ENCODE results near the gene MCTP1.
"Not testable (repeated sequence)": the region's sequence is repeated elsewhere in the genome, so short reads cannot be mapped to it uniquely, and the experiment has no call there.

MCTP1 gene

DNA sequence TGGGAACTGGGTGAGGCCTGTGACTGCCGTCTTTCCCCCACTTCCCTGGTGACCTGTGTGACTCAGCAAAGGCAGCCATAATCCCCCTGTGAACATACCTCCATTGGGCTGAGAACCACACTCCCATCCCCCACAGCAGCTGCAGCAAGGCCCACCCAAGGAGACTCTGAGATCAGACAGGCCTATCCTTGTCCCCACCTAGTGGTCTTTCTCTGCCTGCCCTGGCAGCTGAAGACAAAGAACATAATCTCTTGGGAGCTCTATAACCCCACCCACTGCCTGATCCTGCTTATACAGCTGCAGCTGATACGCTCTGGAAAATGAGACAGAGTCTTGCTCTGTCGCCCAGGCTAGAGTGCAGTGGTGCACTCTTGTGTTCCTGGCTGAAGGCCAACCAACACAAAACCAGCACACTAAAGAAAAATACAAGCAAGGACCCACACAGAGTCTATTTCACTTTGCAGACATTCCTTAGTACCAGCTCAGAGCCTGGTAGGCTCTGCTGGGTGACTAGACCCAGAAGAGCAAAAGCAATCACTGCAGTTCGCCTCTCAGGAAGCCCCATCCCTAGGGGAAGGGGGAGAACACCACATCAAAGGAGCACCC lies 106.7 kb downstream of the MCTP1 start:
- DNase-seq (ENCODE audit: low read depth), result no peak

DNA sequence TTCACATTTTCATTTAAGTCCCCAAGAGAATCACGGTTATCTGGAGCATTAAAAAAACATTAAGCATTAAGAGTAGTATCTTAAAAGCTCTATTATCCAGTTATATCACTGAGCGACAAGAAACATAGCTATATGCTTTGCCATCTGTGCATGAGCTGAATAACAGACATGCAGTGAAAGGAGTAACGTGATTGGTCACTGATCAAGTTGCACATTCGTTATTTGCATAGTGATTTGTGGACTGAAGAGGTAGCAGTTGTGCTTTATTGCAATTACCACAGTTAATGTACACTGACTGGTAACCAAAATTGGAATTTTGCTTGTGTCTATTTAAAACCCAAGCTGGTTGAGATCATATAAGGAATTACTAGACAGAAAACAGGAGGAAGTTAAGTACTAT lies 107.4 kb downstream of the MCTP1 start:
- no peak for DNase-seq (ENCODE audit: low read depth)

DNA sequence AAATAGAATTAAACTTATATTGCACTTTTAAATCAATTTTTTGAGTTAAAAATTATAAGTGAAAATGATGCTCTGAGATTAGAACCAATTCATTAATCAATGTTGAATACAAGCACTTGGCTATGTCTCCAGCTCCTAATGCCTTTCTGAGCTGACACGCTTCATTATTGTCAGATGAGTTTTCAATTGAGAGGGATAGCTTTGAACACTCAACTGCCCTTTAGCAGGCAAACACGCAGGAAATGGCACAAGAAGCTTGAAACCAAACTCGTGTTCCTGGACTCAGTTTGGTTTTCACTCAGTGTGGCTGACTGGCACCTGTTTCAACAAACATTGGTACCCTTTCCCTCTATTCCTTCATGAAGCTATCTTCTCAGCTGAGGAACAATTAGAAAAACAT lies 109.8 kb downstream of the MCTP1 start:
- no peak for DNase-seq (ENCODE audit: low read depth)

DNA sequence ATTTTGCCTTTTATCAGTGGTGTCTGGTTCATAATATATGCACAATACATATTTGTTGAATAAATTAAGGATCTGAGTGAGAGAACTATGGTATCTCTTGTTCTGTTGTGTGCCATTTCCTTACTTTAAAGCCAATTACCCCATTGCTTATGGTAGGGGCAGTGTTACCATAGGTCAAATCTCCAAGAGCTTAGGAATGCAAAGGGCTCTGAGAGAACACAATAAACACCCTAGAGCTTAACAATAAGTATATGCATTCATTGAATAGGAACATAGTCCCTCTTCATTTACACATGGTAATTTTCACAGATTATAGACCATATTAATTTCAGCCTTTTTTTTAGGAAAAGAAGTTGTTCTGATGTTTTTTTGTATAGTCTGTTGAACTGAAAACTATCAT lies 112.2 kb downstream of the MCTP1 start:
- DNase-seq (ENCODE audit: low read depth), result no peak

DNA sequence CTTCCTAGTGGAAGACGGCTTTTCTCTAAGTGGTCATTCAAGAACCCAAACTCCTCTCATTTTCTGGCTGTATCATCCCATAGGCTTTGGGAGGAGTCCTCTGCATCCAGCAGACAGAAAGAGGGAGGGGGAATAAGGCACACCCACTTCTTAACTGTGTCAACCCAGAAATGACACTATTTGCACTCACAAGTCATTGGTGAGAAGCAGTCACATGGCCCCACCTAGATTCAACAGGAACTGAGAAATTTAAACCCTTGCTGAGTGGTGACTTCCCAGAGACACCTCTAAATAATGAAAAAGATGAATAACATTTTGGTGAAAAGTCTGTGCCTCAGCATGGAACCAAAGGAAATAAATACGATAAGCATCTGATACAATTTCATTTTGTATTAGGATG lies 120.0 kb downstream of the MCTP1 start:
- DNase-seq (ENCODE audit: low read depth), result no peak

DNA sequence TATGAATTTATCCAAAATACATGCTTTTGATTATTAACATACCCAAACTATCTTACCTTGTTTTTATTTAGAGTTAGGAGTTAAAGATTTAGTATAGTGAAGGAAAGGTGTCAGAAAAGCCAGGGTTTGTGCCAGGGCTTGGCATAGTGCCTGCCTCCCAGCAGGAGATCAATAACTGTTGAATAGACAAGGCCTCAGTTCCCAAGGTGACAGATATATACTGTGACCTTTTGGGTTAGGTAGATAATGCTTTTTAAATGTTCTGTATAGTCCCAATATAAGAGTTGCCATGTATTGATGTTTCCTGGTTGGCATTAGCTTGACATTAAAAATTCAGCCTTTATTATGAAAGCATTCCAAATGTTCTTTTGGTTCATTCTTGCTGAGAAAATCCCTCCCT lies 121.8 kb downstream of the MCTP1 start:
- no peak for DNase-seq (ENCODE audit: low read depth)

DNA sequence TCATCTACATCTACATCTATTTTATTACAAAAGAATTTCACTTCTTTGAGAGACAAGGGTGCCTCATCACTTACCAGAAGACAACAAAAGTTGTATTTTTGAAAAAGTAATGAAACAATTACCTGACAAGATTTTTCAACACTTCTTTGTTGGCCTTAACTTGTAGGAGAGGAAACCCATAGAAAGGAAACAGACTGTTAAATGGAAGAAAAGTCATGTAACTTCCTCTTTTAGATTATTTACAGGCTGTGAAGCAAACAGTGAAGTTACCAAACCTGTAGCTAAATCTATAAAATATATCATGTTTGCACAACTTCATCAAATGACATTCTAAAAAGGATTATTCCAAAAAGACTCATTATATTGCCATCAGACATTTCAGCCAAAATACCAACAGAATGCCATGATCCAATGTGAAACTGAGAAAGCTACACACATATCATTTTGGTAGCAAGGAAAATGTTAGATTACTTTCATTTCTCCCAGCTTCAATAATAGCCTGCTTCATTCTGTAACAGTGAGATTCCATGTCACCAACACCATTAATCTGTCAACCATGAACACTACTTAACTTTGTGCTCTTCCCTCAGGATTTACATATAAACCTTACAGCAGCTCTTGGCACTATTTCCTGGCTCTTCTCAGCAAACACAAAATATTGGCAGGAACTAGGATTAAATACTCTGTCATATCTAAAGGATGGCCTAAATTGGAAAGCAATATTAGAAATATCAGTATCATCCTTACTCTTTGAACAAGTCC lies 122.5 kb downstream of the MCTP1 start:
- no peak for DNase-seq (ENCODE audit: low read depth)

DNA sequence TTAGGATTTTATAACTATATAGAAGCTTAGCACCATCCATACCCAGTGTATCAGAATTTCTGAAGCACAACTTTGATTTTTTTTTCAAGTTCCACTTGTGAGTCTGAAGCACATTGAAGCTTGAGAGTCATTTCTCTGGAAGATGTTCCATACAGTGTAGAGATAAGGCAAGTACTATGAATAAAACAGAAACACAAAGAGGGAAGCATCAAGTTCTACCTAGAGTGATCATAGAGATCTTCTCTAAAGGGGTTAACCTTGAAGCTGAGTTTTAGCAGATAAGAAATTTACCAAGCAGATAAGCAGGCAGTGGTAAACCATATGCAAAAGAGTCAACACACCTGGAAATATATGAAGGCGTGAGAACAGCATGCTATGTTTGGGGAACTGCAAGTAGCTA lies 125.3 kb downstream of the MCTP1 start:
- DNase-seq (ENCODE audit: low read depth), result no peak

DNA sequence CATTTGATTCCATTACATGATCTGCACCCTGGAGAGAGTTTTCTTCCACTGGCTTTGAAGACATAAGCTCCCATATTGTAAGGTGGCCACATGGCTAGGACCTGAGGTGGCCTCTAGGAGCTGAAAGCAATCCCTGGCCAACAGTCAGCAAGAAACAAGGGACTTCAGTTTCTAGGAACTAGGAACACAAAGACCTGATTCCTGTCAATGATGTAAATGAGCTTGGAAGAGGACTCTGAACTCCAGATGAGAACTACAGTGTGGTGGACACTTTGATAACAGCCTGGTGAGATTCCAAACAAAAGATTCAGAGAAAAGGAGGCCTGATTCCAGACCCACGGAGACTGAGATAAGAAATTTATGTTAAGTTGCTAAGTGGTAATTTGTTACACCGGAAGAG lies 129.0 kb downstream of the MCTP1 start:
- DNase-seq (ENCODE audit: low read depth), result no peak

DNA sequence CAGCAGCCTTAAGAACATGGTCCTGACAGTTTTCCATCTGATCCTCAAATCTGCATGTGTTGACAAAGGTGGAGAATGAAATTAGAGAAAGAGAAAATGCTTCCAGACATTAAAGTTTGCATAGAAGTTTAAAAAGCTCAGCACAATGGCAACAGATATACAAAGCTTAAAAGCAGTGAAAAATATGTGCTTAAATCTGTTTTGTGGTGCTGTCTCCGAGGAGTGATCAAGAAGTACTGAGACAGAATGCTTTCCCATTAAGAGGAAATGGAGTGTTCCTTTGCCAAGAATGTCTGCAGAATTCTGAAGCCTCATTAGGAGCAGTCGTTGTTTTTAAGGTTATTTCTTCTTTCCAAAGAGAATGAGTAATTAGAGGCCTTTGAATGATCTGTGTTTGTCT lies 131.4 kb downstream of the MCTP1 start:
- DNase-seq (ENCODE audit: low read depth), result no peak

DNA sequence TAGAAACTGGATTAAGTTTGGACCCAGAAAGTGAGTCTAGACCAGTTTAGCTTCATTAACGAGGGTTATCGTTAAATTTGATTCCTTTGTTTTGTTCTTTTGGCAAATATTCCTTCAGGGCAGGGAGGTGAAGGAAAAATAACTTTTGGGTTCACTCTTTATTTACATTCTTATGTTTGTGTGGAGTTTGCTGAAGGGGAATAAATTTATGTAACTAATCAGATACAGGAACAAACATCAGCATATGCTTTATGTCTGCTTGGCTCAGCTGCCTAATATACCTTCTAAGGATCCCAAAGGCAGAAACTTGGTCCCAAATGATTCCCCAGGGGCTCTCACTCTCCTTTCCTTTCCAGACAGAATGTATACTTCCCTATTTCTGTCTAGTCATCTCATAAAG lies 132.4 kb downstream of the MCTP1 start:
- DNase-seq (ENCODE audit: low read depth), result no peak

DNA sequence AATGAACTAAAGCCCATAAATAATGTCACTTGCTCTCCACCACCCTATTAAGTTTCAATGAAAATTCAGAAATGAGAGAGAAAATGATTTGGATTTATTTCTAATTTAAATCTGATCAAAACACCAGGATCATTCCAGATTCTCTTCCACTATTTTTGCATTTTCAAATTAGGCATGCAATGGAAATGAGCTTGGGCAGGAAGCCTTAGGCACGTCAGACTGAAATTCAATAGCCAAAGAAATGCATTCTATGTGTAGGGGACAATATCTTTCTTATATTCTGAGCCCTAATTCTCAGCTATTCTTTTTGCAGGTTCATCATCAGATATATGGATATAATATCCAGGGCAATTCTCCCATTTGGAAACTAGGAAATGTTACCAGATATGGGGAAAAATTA lies 132.8 kb downstream of the MCTP1 start:
- no peak for DNase-seq (ENCODE audit: low read depth)

DNA sequence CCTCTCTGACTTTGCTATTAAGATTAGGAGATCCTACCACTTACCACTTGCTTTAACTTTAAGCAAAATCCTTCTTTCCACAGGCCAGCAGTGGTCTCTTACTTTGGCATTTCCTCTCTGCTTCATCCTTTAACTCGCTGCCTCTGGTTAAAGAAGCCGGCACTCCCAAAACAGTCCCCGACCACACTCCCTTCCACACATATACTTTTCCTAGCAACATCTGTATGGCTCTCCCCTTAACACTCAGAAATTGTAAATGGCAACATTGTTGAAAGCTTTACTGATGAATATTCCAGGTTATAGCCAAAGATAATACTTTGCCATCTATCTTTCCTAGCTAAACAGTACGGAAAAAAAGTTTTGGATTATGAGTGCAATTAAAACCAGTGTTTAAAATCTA lies 133.2 kb downstream of the MCTP1 start:
- DNase-seq (ENCODE audit: low read depth), result no peak

DNA sequence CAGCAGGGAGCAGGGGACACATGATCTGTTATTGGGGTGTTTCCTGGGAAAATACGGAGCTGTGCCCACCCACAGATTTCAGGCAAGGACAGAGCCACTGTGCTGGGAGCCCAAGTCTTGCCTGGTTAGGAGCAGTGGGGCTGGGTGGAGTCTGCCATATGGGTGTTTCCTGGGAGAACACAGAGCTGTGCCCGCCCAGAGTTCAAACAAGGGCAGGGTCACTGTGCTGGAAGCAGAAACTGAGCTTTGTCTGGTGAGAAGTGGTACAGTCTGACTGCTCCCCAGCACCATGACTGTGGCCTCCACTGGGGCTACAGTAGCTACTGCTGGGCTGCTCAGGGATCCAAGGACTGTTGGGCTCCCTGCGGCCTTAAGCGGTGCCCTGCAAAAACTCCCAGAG lies 135.5 kb downstream of the MCTP1 start:
- no peak for DNase-seq (ENCODE audit: low read depth)

DNA sequence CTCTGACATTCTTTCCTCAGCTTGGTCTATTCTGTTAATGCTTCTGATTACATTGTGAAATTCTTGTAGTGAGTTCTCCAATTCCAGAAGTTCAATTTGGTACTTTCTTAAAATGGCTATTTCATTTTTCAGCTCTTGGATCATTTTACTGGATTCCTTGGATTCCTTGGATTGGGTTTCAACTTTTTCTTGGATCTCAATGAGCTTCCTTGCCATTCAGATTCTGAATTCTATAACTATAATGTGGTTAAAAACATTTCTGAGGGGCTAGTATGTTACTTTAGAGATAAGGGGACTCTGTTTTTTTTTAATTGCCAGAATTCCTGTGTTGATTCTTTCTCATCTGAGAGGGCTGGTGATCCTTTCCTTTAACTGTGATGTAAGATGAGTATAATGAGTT lies 136.4 kb downstream of the MCTP1 start:
- no peak for DNase-seq (ENCODE audit: low read depth)

DNA sequence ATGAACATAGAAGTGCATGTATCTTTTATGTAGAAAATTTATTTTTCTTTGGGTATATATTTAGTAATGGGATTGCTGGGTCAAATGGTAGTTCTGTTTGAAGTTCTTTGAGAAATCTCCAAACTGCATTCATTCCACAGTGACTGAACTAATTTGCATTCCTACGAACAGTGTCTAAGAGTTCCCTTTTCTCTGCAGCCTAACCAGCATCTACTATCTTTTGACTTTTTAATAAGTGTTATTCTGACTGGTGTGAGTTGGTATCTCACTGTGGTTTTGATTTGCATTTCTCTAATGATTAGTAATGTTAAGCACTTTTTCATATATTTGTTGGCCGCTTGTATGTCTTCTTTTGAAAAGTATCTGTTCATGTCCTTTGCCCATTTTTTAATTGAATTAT lies 141.0 kb downstream of the MCTP1 start:
- not testable (repeated sequence) for DNase-seq (ENCODE audit: low read depth)

DNA sequence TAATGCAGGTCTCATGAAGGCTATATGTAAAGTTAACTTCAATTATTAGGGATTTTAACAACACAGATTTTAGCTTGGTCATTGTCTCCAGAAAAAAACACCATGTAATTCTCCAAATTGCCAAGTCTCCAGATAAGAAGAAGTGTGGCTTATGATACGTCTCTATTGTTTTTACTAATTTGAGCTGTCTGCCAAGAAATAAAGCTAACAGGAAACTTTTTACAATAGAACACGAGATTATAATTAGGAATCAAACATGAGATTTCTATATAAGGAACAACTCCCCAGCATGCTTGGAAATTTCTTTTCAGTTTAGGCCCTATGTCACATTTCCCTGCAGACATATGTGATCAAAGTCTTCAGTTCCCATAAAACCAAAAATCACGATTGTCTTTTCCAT lies 142.7 kb downstream of the MCTP1 start:
- DNase-seq (ENCODE audit: low read depth), result no peak

DNA sequence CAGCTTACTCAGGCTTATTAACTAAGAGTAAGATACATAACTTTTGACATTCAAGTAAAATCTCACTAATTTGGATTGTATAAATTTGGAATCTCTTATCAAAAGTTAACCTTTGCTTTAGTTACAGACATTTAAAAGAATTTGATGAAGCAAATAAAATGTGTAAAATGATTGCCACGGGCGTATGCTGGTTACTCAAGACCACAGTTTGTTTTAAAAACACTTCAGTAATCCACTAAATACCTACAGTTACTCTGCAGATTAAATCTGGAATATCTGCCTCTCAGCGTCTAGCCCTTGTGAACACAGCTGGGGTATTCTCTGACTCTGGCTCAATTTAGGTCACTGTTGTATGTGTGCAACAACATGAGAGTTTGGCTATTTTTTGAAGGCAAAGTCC lies 143.8 kb downstream of the MCTP1 start:
- no peak for DNase-seq (ENCODE audit: low read depth)

DNA sequence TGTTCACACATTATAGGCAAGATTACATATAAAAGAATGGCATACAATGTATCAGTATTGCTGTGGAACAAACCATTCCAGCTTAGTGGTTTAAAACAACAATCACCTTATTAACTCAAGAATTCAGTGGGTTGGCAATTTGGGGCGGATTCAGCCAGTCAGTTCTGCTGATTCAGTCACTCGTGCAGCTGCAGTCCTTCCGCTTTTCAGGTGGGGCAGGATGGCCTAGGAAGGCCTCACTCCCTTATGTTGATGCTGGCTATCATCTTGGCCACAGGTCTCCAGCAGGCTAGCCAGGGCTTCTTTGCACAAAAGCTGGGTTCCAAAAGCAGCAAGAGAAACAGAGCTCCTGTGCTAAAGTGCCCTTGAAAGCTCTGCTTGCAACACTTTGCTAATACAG lies 150.6 kb downstream of the MCTP1 start:
- no peak for DNase-seq (ENCODE audit: low read depth)

DNA sequence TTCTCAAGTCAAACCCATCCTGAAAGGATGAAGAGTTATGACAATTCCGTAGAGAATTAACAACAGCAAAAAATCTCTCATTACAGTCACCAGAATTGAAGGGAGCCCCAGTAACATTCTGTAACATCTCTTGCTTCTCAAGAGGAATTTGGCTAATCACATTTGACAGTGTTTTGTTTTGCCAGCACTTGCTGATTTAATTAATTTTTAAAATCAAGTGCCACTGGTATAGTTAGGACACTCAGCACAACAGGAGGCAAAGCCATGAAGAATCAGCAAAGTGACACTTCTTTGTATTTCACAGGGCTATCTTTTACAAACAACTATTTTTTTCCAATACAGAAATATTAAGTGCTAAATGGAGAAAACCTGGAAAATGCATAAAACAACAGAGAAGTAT lies 152.8 kb downstream of the MCTP1 start:
- DNase-seq (ENCODE audit: low read depth), result no peak

DNA sequence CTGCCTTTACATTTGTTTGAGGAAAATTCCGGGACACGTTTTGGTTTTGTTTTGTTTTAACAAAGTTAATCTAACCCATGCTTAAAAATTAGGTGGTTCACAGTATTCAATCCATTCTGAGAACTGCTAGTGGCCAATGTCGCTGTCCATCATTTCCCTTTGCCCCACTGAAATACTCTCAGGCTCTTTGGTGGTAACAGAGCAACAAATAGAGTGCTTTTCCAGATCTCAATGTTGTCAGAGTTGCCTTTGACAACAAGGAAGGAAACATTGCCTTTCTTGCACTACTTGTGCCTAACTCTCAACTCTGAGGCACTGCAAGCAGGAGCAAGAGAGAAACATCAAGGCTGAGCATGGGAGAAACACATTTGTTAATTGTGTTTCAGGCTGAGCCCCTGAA lies 154.0 kb downstream of the MCTP1 start:
- no peak for DNase-seq (ENCODE audit: low read depth)

DNA sequence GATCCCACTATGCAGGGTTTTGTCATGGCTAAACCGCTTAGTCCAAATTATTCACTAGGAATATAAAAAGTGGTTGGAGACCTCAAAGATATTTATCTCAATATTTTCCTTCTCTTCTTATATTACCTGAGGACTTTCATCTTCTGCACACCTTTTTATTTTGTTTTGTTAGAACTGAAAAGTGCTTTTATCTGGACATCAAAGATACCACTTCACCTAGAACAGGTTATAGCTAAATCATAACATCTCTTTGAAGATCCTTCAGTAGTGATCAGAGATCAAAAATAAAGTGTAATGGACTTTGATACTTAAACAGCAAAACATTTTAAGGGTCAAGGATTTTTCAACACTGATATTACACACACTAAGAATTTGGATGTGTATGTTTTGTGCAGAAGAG lies 160.2 kb downstream of the MCTP1 start:
- no peak for DNase-seq (ENCODE audit: low read depth)

DNA sequence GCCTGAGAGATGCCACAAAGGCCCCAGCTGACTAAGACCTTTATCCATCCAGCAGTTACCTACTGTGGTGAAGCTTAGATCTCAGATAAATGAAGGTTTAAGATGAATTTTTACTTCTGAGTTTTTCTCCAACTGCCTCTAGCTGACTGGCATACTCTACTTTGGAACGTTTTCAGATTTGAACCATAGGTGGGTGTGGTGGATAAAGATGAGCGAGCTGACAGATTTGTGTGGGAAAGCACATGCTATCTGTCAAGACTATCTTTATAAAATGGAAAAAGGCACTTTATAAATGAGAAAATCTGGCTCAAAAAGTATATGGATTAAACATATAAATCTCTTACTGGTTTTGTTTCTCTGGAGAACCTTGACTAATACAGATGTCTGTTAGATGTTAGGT lies 160.8 kb downstream of the MCTP1 start:
- DNase-seq (ENCODE audit: low read depth), result no peak

DNA sequence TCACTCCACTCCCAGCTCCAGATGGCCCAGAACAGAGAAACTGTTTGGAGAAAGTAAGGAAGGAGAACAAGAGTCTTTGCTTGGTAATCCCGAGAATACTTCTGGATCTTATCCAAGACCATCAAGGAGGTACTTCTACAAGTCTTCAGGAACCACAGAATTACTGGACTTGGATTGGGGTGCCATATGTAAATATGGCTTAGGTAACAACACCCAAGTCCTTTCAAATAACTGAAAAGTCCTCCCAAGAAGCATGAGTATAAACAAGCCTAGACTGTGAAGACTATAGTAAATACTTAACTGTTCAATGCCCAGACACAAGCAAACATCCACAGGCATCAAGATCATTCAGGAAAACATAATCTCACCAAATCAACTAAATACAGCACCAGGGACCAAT lies 170.0 kb downstream of the MCTP1 start:
- DNase-seq (ENCODE audit: low read depth), result no peak
